ENCODE measurements around the gene CD36.
A peak's percentile ranks its signal among the peaks of the same experiment; 100 is the strongest.

The CD36 gene

DNA sequence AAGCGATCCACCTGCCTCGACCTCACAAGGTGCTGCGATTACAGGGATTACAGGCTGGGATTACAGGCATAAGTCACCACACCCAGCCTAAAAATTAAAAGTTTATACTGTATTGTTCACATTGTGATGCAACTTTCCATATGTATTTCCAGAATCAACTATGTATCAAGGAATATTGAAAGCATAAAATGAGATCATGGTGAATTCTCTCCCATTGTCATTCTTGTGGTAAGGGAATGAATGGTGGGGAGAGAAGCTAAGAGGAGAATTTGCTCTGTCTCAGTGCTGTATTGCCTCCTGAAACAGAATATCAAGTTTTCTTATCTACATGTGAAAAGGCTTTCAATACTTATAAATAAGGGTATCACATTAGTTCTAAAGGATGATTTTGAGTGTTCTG lies 81.7 kb downstream of the CD36 start:
- peak overlapping the region; percentile 93 for H2BK15ac ChIP-seq (ENCODE audit: low read depth, poor library complexity, severe bottlenecking)
- no peaks in the 10 kb centered on the region for H3K27me3 ChIP-seq (ENCODE audit: control insufficient read depth in 1 of 2, insufficient read depth in 1 of 2, low read length in 2 of 2)
- WGBS, result 100% methylated on average over 1 of the region's 3 CpGs
- no peak overlapping the region for H2AFZ ChIP-seq (ENCODE audit: low read depth, low read length)
- H3K14ac ChIP-seq (ENCODE audit: low read length in 2 of 2), result no peak overlapping the region
- H3K36me3 ChIP-seq (ENCODE audit: control insufficient read depth in 1 of 2, insufficient read depth in 2 of 2, low read depth in 1 of 2, low read length in 2 of 2), result no peaks in the 10 kb centered on the region
- H4K8ac ChIP-seq (ENCODE audit: low read length), result no peak overlapping the region
- peaks cover 5% of the 10 kb centered on the region for H3K4me1 ChIP-seq (ENCODE audit: control insufficient read depth, insufficient read depth, low read depth, low read length)
- no peaks in the 10 kb centered on the region for H3K79me1 ChIP-seq (replicated peaks; ENCODE audit: low read length, poor library complexity, severe bottlenecking)
- no peak overlapping the region for H3K4me3 ChIP-seq (ENCODE audit: insufficient read depth in 1 of 2, low read depth in 1 of 2, low read length in 2 of 2)
- peak overlapping the region; percentile 91 for H3K9ac ChIP-seq (ENCODE audit: low read length)
- H3K18ac ChIP-seq (ENCODE audit: low read depth in 1 of 2, low read length in 2 of 2), result no peak overlapping the region
- no peak overlapping the region for H3K4me2 ChIP-seq (ENCODE audit: low read length, poor library complexity, severe bottlenecking)
- H3K23ac ChIP-seq (ENCODE audit: low read length in 2 of 2), result no peak overlapping the region
- no peak overlapping the region for H4K91ac ChIP-seq (ENCODE audit: low read length)
- no peak for DNase-seq
- H3K27ac ChIP-seq (ENCODE audit: low read length, poor library complexity, severe bottlenecking), result no peak overlapping the region
- H3K9me3 ChIP-seq (ENCODE audit: control insufficient read depth, low read length), result no peaks in the 10 kb centered on the region
- H3K4ac ChIP-seq (ENCODE audit: low read depth in 1 of 2, low read length in 2 of 2), result no peak overlapping the region
- peak overlapping the region; percentile 54 for H2AK5ac ChIP-seq (ENCODE audit: low read length, severe bottlenecking)
- H2BK12ac ChIP-seq (ENCODE audit: low read length in 2 of 2), result no peak overlapping the region
- H2BK5ac ChIP-seq (ENCODE audit: low read depth, low read length, poor library complexity, severe bottlenecking), result no peak overlapping the region
- peak overlapping the region; percentile 73 for H2BK120ac ChIP-seq (ENCODE audit: low read depth, low read length)

- WGBS, result 16% methylated on average over 2 of the region's 3 CpGs
- Histone ChIP-seq H3K23ac (ENCODE audit: low read length in 2 of 2) (no peak overlapping the region), H3K14ac (ENCODE audit: low read length in 2 of 2) (no peak overlapping the region), H2AK5ac (ENCODE audit: low read length, severe bottlenecking) (peak overlapping the region; percentile 98), H3K4ac (ENCODE audit: low read depth in 1 of 2, low read length in 2 of 2) (peak overlapping the region in 1 of 2 experiments; percentile 73), H2BK120ac (ENCODE audit: low read depth, low read length) (peak overlapping the region; percentile 92), H3K9ac (ENCODE audit: low read length) (peak overlapping the region; percentile 91), H4K8ac (ENCODE audit: low read length) (peak overlapping the region; percentile 82), H3K27ac (ENCODE audit: low read length, poor library complexity, severe bottlenecking) (peak overlapping the region; percentile 100), H3K4me2 (ENCODE audit: low read length, poor library complexity, severe bottlenecking) (peak overlapping the region; percentile 50), H2BK15ac (ENCODE audit: low read depth, poor library complexity, severe bottlenecking) (peak overlapping the region; percentile 63), H3K4me1 (ENCODE audit: control insufficient read depth, insufficient read depth, low read depth, low read length) (peaks cover 5% of the 10 kb centered on the region), H3K4me3 (ENCODE audit: insufficient read depth in 1 of 2, low read depth in 1 of 2, low read length in 2 of 2) (peak overlapping the region in 1 of 2 experiments; percentile 34), H3K79me1 (replicated peaks; ENCODE audit: low read length, poor library complexity, severe bottlenecking) (no peaks in the 10 kb centered on the region), H3K36me3 (ENCODE audit: control insufficient read depth in 1 of 2, insufficient read depth in 2 of 2, low read depth in 1 of 2, low read length in 2 of 2) (no peaks in the 10 kb centered on the region), H3K27me3 (ENCODE audit: control insufficient read depth in 1 of 2, insufficient read depth in 1 of 2, low read length in 2 of 2) (no peaks in the 10 kb centered on the region), H4K91ac (ENCODE audit: low read length) (peak overlapping the region; percentile 61), H3K9me3 (ENCODE audit: control insufficient read depth, low read length) (no peaks in the 10 kb centered on the region), H2AFZ (ENCODE audit: low read depth, low read length) (peak overlapping the region; percentile 63), H2BK12ac (ENCODE audit: low read length in 2 of 2) (peak overlapping the region; percentile 54 to 92), H3K18ac (ENCODE audit: low read depth in 1 of 2, low read length in 2 of 2) (peak overlapping the region; percentile 82 to 91), H2BK5ac (ENCODE audit: low read depth, low read length, poor library complexity, severe bottlenecking) (peak overlapping the region; percentile 98)
- peak; percentile 91 for DNase-seq
Observed at GRCh38 chr7:80721883-80722615, 83.6 kb downstream of the CD36 start.

DNA sequence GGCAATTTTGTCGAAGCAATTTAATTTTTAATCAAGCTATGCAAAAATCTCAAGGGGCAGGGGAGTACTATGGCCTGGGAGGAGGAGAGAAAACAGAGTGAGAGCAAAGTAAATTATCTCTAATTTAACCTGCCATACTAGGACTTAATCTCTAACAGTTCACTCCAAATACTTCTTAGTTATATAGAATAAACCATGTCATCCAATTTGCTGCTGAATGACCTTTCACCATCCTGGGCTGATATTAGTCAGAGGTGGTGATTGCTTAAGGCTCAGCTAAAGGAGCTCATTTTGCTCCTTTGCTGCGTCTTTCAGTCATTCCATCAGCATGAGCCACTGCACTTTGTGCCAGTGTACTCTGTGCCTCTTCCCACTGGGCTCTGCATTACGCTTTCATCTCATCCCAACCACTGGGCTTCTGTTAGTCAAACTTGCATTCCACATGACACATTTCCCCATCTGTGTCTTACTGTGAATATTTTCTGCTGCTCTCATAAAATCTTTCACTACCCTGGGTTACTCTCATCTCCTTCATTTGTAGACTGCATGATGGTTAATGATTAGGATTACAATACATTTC lies 84.3 kb downstream of the CD36 start:
- 0% methylated on average over 2 of the region's 3 CpGs for WGBS

GRCh38 chr7:80724249-80724871 lies 85.9 kb downstream of the CD36 start:
- no peaks in the 10 kb centered on the region for H3K9me3 ChIP-seq (ENCODE audit: control insufficient read depth, low read length)
- no peak overlapping the region for H3K4ac ChIP-seq (ENCODE audit: low read depth in 1 of 2, low read length in 2 of 2)
- H3K23ac ChIP-seq (ENCODE audit: low read length in 2 of 2), result no peak overlapping the region
- H3K18ac ChIP-seq (ENCODE audit: low read depth in 1 of 2, low read length in 2 of 2), result no peak overlapping the region
- H2BK120ac ChIP-seq (ENCODE audit: low read depth, low read length), result no peak overlapping the region
- peak overlapping the region; percentile 86 for H2AK5ac ChIP-seq (ENCODE audit: low read length, severe bottlenecking)
- H3K36me3 ChIP-seq (ENCODE audit: control insufficient read depth in 1 of 2, insufficient read depth in 2 of 2, low read depth in 1 of 2, low read length in 2 of 2), result no peaks in the 10 kb centered on the region
- H3K79me1 ChIP-seq (replicated peaks; ENCODE audit: low read length, poor library complexity, severe bottlenecking), result no peaks in the 10 kb centered on the region
- no peak overlapping the region for H2BK15ac ChIP-seq (ENCODE audit: low read depth, poor library complexity, severe bottlenecking)
- H2BK12ac ChIP-seq (ENCODE audit: low read length in 2 of 2), result no peak overlapping the region
- H4K91ac ChIP-seq (ENCODE audit: low read length), result no peak overlapping the region
- H3K4me1 ChIP-seq (ENCODE audit: control insufficient read depth, insufficient read depth, low read depth, low read length), result peaks cover 5% of the 10 kb centered on the region
- no peaks in the 10 kb centered on the region for H3K27me3 ChIP-seq (ENCODE audit: control insufficient read depth in 1 of 2, insufficient read depth in 1 of 2, low read length in 2 of 2)
- H4K8ac ChIP-seq (ENCODE audit: low read length), result no peak overlapping the region
- peak overlapping the region; percentile 100 for H3K27ac ChIP-seq (ENCODE audit: low read length, poor library complexity, severe bottlenecking)
- peak; percentile 78 for DNase-seq
- peak overlapping the region; percentile 68 for H3K9ac ChIP-seq (ENCODE audit: low read length)
- H3K4me3 ChIP-seq (ENCODE audit: insufficient read depth in 1 of 2, low read depth in 1 of 2, low read length in 2 of 2), result peak overlapping the region in 1 of 2 experiments; percentile 47
- H3K4me2 ChIP-seq (ENCODE audit: low read length, poor library complexity, severe bottlenecking), result no peak overlapping the region
- peak overlapping the region; percentile 36 for H2BK5ac ChIP-seq (ENCODE audit: low read depth, low read length, poor library complexity, severe bottlenecking)
- WGBS, result 0% methylated on average over 1 of the region's 4 CpGs
- H3K14ac ChIP-seq (ENCODE audit: low read length in 2 of 2), result peak overlapping the region in 1 of 2 experiments; percentile 36
- no peak overlapping the region for H2AFZ ChIP-seq (ENCODE audit: low read depth, low read length)

More for the DNA sequence above, 84.3 kb downstream of the CD36 start:
- Histone ChIP-seq H2BK12ac (ENCODE audit: low read length in 2 of 2) (peak overlapping the region in 1 of 2 experiments; percentile 54), H3K4me1 (ENCODE audit: control insufficient read depth, insufficient read depth, low read depth, low read length) (peaks cover 5% of the 10 kb centered on the region), H3K14ac (ENCODE audit: low read length in 2 of 2) (no peak overlapping the region), H2BK120ac (ENCODE audit: low read depth, low read length) (peak overlapping the region; percentile 92), H2AFZ (ENCODE audit: low read depth, low read length) (no peak overlapping the region), H3K4me2 (ENCODE audit: low read length, poor library complexity, severe bottlenecking) (peak overlapping the region; percentile 50), H2BK5ac (ENCODE audit: low read depth, low read length, poor library complexity, severe bottlenecking) (peak overlapping the region; percentile 98), H3K79me1 (replicated peaks; ENCODE audit: low read length, poor library complexity, severe bottlenecking) (no peaks in the 10 kb centered on the region), H4K8ac (ENCODE audit: low read length) (no peak overlapping the region), H4K91ac (ENCODE audit: low read length) (no peak overlapping the region), H3K4me3 (ENCODE audit: insufficient read depth in 1 of 2, low read depth in 1 of 2, low read length in 2 of 2) (peak overlapping the region in 1 of 2 experiments; percentile 34), H3K9ac (ENCODE audit: low read length) (peak overlapping the region; percentile 91), H3K36me3 (ENCODE audit: control insufficient read depth in 1 of 2, insufficient read depth in 2 of 2, low read depth in 1 of 2, low read length in 2 of 2) (no peaks in the 10 kb centered on the region), H2BK15ac (ENCODE audit: low read depth, poor library complexity, severe bottlenecking) (peak overlapping the region; percentile 63), H3K27ac (ENCODE audit: low read length, poor library complexity, severe bottlenecking) (peak overlapping the region; percentile 100), H3K18ac (ENCODE audit: low read depth in 1 of 2, low read length in 2 of 2) (peak overlapping the region in 1 of 2 experiments; percentile 91), H3K9me3 (ENCODE audit: control insufficient read depth, low read length) (no peaks in the 10 kb centered on the region), H2AK5ac (ENCODE audit: low read length, severe bottlenecking) (peak overlapping the region; percentile 98), H3K4ac (ENCODE audit: low read depth in 1 of 2, low read length in 2 of 2) (no peak overlapping the region), H3K23ac (ENCODE audit: low read length in 2 of 2) (no peak overlapping the region), H3K27me3 (ENCODE audit: control insufficient read depth in 1 of 2, insufficient read depth in 1 of 2, low read length in 2 of 2) (no peaks in the 10 kb centered on the region)
- DNase-seq, result peak; percentile 98
